ENCODE results near the gene KCNMB2. TPM values are rescaled to one million over a fixed set of nuclear protein-coding genes. Genes with fewer than 3 reads are reported as not detected.

Gene KCNMB2
- total and polyA plus RNA-seq, 5 donors from 2014 or later = not detected

GRCh38 chr3:178771511-178771910 lies 235.3 kb downstream of the KCNMB2 start:
- H3K36me3 ChIP-seq (ENCODE audit: control insufficient read depth, insufficient read depth, low read length) = no peaks in the 10 kb centered on the region
- no peaks in the 10 kb centered on the region for H3K4me1 ChIP-seq (ENCODE audit: control insufficient read depth, insufficient read depth, low read length, poor library complexity, severe bottlenecking)
- no peak overlapping the region for H3K4me3 ChIP-seq (ENCODE audit: low read depth, low read length)
- Mint-ChIP-seq H3K27me3 (no peaks in the 10 kb centered on the region), H3K4me1 (no peaks in the 10 kb centered on the region), H3K4me3 (no peak overlapping the region), H3K9me3 (peaks cover 0 to 13% (median 4%) of the 10 kb centered on the region in 7 donors), H3K27ac (no peak overlapping the region), H3K36me3 (no peaks in the 10 kb centered on the region)
- no peak overlapping the region for H3K27ac ChIP-seq (ENCODE audit: insufficient read depth, low read length, poor library complexity, severe bottlenecking)
- ATAC-seq (ENCODE audit: low read depth in 2 of 2) (no peak), DNase-seq (no peak)
- no peaks in the 10 kb centered on the region for H3K9me3 ChIP-seq (ENCODE audit: control insufficient read depth in 2 of 2, low read length in 2 of 2)
- no peaks in the 10 kb centered on the region for H3K27me3 ChIP-seq (ENCODE audit: control insufficient read depth, insufficient read depth, low read length)

GRCh38 chr3:178772746-178773145 lies 236.5 kb downstream of the KCNMB2 start:
- ATAC-seq (ENCODE audit: low read depth in 2 of 2) = no peak
- DNase-seq = no peak
- Mint-ChIP-seq H3K27me3 (no peaks in the 10 kb centered on the region), H3K4me3 (no peak overlapping the region), H3K36me3 (no peaks in the 10 kb centered on the region), H3K27ac (no peak overlapping the region), H3K9me3 (peaks cover 0 to 13% (median 4%) of the 10 kb centered on the region in 7 donors), H3K4me1 (no peaks in the 10 kb centered on the region)
- Histone ChIP-seq H3K4me3 (ENCODE audit: low read depth, low read length) (no peak overlapping the region), H3K27me3 (ENCODE audit: control insufficient read depth, insufficient read depth, low read length) (no peaks in the 10 kb centered on the region), H3K27ac (ENCODE audit: insufficient read depth, low read length, poor library complexity, severe bottlenecking) (no peak overlapping the region), H3K9me3 (ENCODE audit: control insufficient read depth in 2 of 2, low read length in 2 of 2) (no peaks in the 10 kb centered on the region), H3K36me3 (ENCODE audit: control insufficient read depth, insufficient read depth, low read length) (no peaks in the 10 kb centered on the region), H3K4me1 (ENCODE audit: control insufficient read depth, insufficient read depth, low read length, poor library complexity, severe bottlenecking) (no peaks in the 10 kb centered on the region)

GRCh38 chr3:178773358-178773757 lies 237.1 kb downstream of the KCNMB2 start:
- no peaks in the 10 kb centered on the region for H3K9me3 ChIP-seq (ENCODE audit: control insufficient read depth in 2 of 2, low read length in 2 of 2)

GRCh38 chr3:178777718-178778411 lies 241.6 kb downstream of the KCNMB2 start:
- Mint-ChIP-seq H3K27me3 (no peaks in the 10 kb centered on the region), H3K9me3 (peaks cover 0 to 8% (median 4%) of the 10 kb centered on the region in 7 donors), H3K27ac (no peak overlapping the region), H3K4me3 (no peak overlapping the region), H3K36me3 (no peaks in the 10 kb centered on the region), H3K4me1 (no peaks in the 10 kb centered on the region)
- H3K36me3 ChIP-seq (ENCODE audit: control insufficient read depth, insufficient read depth, low read length) = no peaks in the 10 kb centered on the region
- ATAC-seq (ENCODE audit: low read depth in 2 of 2) (no peak), DNase-seq (no peak)
- no peak overlapping the region for H3K4me3 ChIP-seq (ENCODE audit: low read depth, low read length)
- H3K4me1 ChIP-seq (ENCODE audit: control insufficient read depth, insufficient read depth, low read length, poor library complexity, severe bottlenecking) = no peaks in the 10 kb centered on the region
- H3K27me3 ChIP-seq (ENCODE audit: control insufficient read depth, insufficient read depth, low read length) = no peaks in the 10 kb centered on the region
- H3K27ac ChIP-seq (ENCODE audit: insufficient read depth, low read length, poor library complexity, severe bottlenecking) = no peak overlapping the region
- H3K9me3 ChIP-seq (ENCODE audit: control insufficient read depth in 2 of 2, low read length in 2 of 2) = no peaks in the 10 kb centered on the region

More at GRCh38 chr3:178773358-178773757, 237.1 kb downstream of the KCNMB2 start:
- no peaks in the 10 kb centered on the region for H3K27me3 Mint-ChIP-seq
- no peaks in the 10 kb centered on the region for H3K4me1 Mint-ChIP-seq
- peaks cover 0 to 13% (median 4%) of the 10 kb centered on the region in 7 donors for H3K9me3 Mint-ChIP-seq
- no peaks in the 10 kb centered on the region for H3K27me3 ChIP-seq (ENCODE audit: control insufficient read depth, insufficient read depth, low read length)
- H3K4me1 ChIP-seq (ENCODE audit: control insufficient read depth, insufficient read depth, low read length, poor library complexity, severe bottlenecking) = no peaks in the 10 kb centered on the region
- DNase-seq = no peak
- H3K4me3 Mint-ChIP-seq = no peak overlapping the region
- no peak overlapping the region for H3K27ac Mint-ChIP-seq
- no peak for ATAC-seq (ENCODE audit: low read depth in 2 of 2)
- no peak overlapping the region for H3K27ac ChIP-seq (ENCODE audit: insufficient read depth, low read length, poor library complexity, severe bottlenecking)
- H3K4me3 ChIP-seq (ENCODE audit: low read depth, low read length) = no peak overlapping the region
- H3K36me3 ChIP-seq (ENCODE audit: control insufficient read depth, insufficient read depth, low read length) = no peaks in the 10 kb centered on the region
- no peaks in the 10 kb centered on the region for H3K36me3 Mint-ChIP-seq

GRCh38 chr3:178778589-178778988 lies 242.4 kb downstream of the KCNMB2 start:
- Mint-ChIP-seq H3K4me1 (no peaks in the 10 kb centered on the region), H3K36me3 (no peaks in the 10 kb centered on the region), H3K27ac (no peak overlapping the region), H3K9me3 (peaks cover 0 to 8% (median 4%) of the 10 kb centered on the region in 7 donors), H3K27me3 (no peaks in the 10 kb centered on the region), H3K4me3 (no peak overlapping the region)
- Histone ChIP-seq H3K27ac (ENCODE audit: insufficient read depth, low read length, poor library complexity, severe bottlenecking) (no peak overlapping the region), H3K4me3 (ENCODE audit: low read depth, low read length) (no peak overlapping the region), H3K4me1 (ENCODE audit: control insufficient read depth, insufficient read depth, low read length, poor library complexity, severe bottlenecking) (no peaks in the 10 kb centered on the region), H3K9me3 (ENCODE audit: control insufficient read depth in 2 of 2, low read length in 2 of 2) (no peaks in the 10 kb centered on the region), H3K36me3 (ENCODE audit: control insufficient read depth, insufficient read depth, low read length) (no peaks in the 10 kb centered on the region), H3K27me3 (ENCODE audit: control insufficient read depth, insufficient read depth, low read length) (no peaks in the 10 kb centered on the region)
- no peak for DNase-seq
- no peak for ATAC-seq (ENCODE audit: low read depth in 2 of 2)

- Mint-ChIP-seq H3K4me3 (no peak overlapping the region), H3K4me1 (no peaks in the 10 kb centered on the region), H3K36me3 (no peaks in the 10 kb centered on the region), H3K9me3 (peaks cover 0 to 5% (median 2%) of the 10 kb centered on the region in 7 donors), H3K27me3 (no peaks in the 10 kb centered on the region), H3K27ac (no peak overlapping the region)
- DNase-seq (no peak), ATAC-seq (ENCODE audit: low read depth in 2 of 2) (no peak)
- no peaks in the 10 kb centered on the region for H3K9me3 ChIP-seq (ENCODE audit: control insufficient read depth in 2 of 2, low read length in 2 of 2)
- no peak overlapping the region for H3K4me3 ChIP-seq (ENCODE audit: low read depth, low read length)
- no peaks in the 10 kb centered on the region for H3K36me3 ChIP-seq (ENCODE audit: control insufficient read depth, insufficient read depth, low read length)
- no peaks in the 10 kb centered on the region for H3K27me3 ChIP-seq (ENCODE audit: control insufficient read depth, insufficient read depth, low read length)
- no peak overlapping the region for H3K27ac ChIP-seq (ENCODE audit: insufficient read depth, low read length, poor library complexity, severe bottlenecking)
- H3K4me1 ChIP-seq (ENCODE audit: control insufficient read depth, insufficient read depth, low read length, poor library complexity, severe bottlenecking) = no peaks in the 10 kb centered on the region
These were observed 249.7 kb downstream of the KCNMB2 start for GRCh38 chr3:178785961-178786360.

- H3K4me1 ChIP-seq (ENCODE audit: control insufficient read depth, insufficient read depth, low read length, poor library complexity, severe bottlenecking) = no peaks in the 10 kb centered on the region
- no peaks in the 10 kb centered on the region for H3K36me3 ChIP-seq (ENCODE audit: control insufficient read depth, insufficient read depth, low read length)
- Mint-ChIP-seq H3K36me3 (no peaks in the 10 kb centered on the region), H3K27me3 (no peaks in the 10 kb centered on the region), H3K27ac (no peak overlapping the region), H3K4me3 (no peak overlapping the region), H3K4me1 (no peaks in the 10 kb centered on the region), H3K9me3 (peaks cover 0 to 9% (median 1%) of the 10 kb centered on the region in 7 donors)
- H3K27me3 ChIP-seq (ENCODE audit: control insufficient read depth, insufficient read depth, low read length) = no peaks in the 10 kb centered on the region
- no peak for ATAC-seq (ENCODE audit: low read depth in 2 of 2)
- H3K9me3 ChIP-seq (ENCODE audit: control insufficient read depth in 2 of 2, low read length in 2 of 2) = no peaks in the 10 kb centered on the region
- no peak overlapping the region for H3K27ac ChIP-seq (ENCODE audit: insufficient read depth, low read length, poor library complexity, severe bottlenecking)
- H3K4me3 ChIP-seq (ENCODE audit: low read depth, low read length) = no peak overlapping the region
- DNase-seq = no peak
These were observed 251.7 kb downstream of the KCNMB2 start for GRCh38 chr3:178787960-178788359.

- Mint-ChIP-seq H3K4me1 (no peaks in the 10 kb centered on the region), H3K9me3 (peaks cover 3 to 21% (median 5%) of the 10 kb centered on the region in 7 donors), H3K36me3 (no peaks in the 10 kb centered on the region), H3K27me3 (no peaks in the 10 kb centered on the region), H3K27ac (no peak overlapping the region), H3K4me3 (no peak overlapping the region)
- DNase-seq (no peak), ATAC-seq (ENCODE audit: low read depth in 2 of 2) (no peak)
- Histone ChIP-seq H3K9me3 (ENCODE audit: control insufficient read depth in 2 of 2, low read length in 2 of 2) (no peaks in the 10 kb centered on the region), H3K27ac (ENCODE audit: insufficient read depth, low read length, poor library complexity, severe bottlenecking) (no peak overlapping the region), H3K27me3 (ENCODE audit: control insufficient read depth, insufficient read depth, low read length) (no peaks in the 10 kb centered on the region), H3K36me3 (ENCODE audit: control insufficient read depth, insufficient read depth, low read length) (no peaks in the 10 kb centered on the region), H3K4me3 (ENCODE audit: low read depth, low read length) (no peak overlapping the region), H3K4me1 (ENCODE audit: control insufficient read depth, insufficient read depth, low read length, poor library complexity, severe bottlenecking) (no peaks in the 10 kb centered on the region)
These were observed 258.5 kb downstream of the KCNMB2 start for GRCh38 chr3:178794711-178795110.

All from CD4-positive, CD25-positive, alpha-beta regulatory T cell (primary cell).